Fibroblast of mammary gland (primary cell): Measurements from ENCODE around the gene LUZP4.

Source experiments
- DNase-seq: peaks from one replicate; pipeline ENCODE4 v3.0.0-alpha.2; 2010; ENCODE audit warnings: low read depth
- H3K4me3 ChIP-seq: 2 replicates; pipeline ENCODE4 v1.5.1; 2011; ENCODE audit warnings: low read depth, mild to moderate bottlenecking, low read length, moderate library complexity; ENCODE audit not compliant: control insufficient read depth
- CTCF ChIP-seq: conservative IDR thresholded peaks from 2 replicates; pipeline ENCODE4 v1.5.1; 2011; ENCODE audit warnings: low read depth, low read length, inconsistent platforms; ENCODE audit not compliant: control insufficient read depth, insufficient read depth

Gene LUZP4

DNA sequence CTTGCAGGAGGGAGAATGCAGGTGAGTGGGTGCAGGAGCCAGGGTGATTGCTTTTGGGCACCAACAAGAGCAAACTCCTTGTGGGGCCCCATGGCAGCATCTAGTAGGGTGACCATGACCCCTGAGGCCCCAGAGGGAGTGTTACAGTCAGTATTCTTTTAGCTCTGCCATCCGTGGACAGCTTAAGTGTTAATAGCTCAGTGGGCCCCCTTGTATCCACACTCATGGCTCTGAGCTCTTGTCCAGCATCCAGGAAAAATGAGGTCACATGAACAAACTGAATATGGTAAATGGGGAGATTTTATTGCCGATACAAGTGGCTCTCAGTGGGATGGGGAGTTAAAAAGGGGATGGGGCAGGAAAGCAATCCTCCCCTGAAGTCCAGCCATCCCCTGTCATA lies 28.4 kb upstream of the LUZP4 start:
- no peak overlapping the region for H3K4me3 ChIP-seq
- no peak for DNase-seq
- TF ChIP-seq CTCF = no peak

DNA sequence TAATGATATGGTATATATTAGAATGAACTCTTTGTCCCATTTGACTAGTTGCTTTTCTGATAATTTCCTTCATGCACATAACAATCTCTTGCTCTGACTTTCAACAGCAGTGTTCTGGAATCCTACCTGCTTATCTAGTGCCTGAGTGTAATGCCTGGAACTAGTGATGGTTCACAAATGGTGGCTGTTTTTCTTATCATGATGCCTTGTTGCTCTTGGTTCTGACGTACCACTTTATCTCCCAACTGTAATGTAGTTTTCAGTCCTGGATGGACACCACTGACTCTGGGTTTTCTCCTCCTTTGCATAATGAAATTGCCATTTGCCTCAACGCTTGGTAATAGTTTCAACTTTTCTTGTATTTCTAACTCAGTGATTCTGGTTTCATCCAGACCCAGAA lies 25.5 kb upstream of the LUZP4 start:
- no peak for TF ChIP-seq CTCF
- H3K4me3 ChIP-seq = no peak overlapping the region
- DNase-seq = no peak

DNA sequence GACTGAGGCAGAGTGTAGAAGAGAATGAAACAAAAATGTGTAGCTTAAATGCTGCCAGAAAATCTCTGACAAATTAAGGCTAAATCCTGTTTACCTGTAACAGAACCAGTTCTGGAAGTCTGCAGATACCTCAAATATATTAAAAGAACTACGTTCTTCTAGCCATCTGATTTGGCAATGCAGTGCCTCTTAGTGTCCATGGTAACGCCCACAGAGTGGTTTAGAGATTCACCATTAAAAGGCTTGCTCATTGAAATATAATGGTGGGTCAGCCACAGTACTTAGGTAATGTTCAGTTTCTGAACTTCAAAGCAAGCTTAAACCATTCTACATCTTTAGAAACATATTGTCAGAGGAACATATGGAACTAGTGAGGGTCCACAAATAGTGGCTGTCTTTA lies 23.2 kb upstream of the LUZP4 start:
- DNase-seq = peak; percentile 4
- H3K4me3 ChIP-seq = no peak overlapping the region
- no peak for TF ChIP-seq CTCF

GRCh38 chrX:115268421-115268820 lies 21.1 kb upstream of the LUZP4 start:
- peak; percentile 50 for TF ChIP-seq CTCF
- H3K4me3 ChIP-seq = no peak overlapping the region
- DNase-seq = peak; percentile 4

DNA sequence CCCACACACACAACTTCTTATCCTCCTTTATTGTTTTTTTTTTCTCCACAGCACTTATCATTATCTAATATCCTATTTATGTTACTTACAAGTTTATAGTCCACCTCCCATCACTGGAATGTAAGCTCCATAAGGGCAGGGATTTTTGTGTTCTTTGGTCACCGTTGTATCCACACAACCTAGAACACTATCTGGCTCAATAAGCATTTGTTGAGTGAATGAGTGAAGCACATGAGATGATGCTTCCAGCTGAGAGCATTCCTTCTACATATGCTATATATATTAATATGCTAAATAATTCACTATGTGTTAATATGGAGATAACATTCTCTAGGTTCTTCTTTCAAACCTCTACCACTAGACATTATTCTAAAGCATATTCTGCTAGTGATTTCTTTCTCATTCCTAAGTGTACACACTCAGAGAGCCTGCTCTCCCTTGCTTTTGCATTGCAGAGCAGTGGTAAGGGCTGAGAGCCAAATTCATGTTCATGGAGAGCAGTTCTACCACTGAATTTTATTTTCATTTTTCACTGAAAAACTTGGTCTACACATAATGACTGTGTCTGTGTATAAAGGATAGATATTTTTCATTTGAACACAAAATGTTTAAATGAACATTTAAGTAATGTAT lies 20.3 kb upstream of the LUZP4 start:
- DNase-seq = no peak
- no peak for TF ChIP-seq CTCF
- no peak overlapping the region for H3K4me3 ChIP-seq

GRCh38 chrX:115284877-115285276 lies 4.6 kb upstream of the LUZP4 start:
- DNase-seq = peak; percentile 1
- H3K4me3 ChIP-seq = no peak overlapping the region
- no peak for TF ChIP-seq CTCF

GRCh38 chrX:115297189-115297588 lies 7.7 kb downstream of the LUZP4 start:
- TF ChIP-seq CTCF = no peak
- no peak for DNase-seq
- H3K4me3 ChIP-seq = no peak overlapping the region
